ENCODE measurements around the gene ZFPL1. TPM values are rescaled to one million over a fixed set of nuclear protein-coding genes. Genes with fewer than 3 reads are reported as not detected.

Gene ZFPL1
- total and polyA plus RNA-seq, 10 of the 15 experiments (the other 5 are each of a cell fraction or from before 2014, with no cell fraction given): 2.2 to 37.8 (median 27.0) TPM

GRCh38 chr11:65053827-65054508, 30.1 kb upstream of the ZFPL1 start (continued):
- TF ChIP-seq HSF1 (IDR thresholded peaks at IDR 0.05; ENCODE audit: low read depth, low read length) (no peak), LARP7 (IDR thresholded peaks at IDR 0.05) (no peak), IKZF1 (conservative IDR thresholded peaks at IDR 0.05) (peak; percentile 47; the same call in 1 of the 2 replicates), HDGF (IDR thresholded peaks at IDR 0.05) (0 out of 2 replicates have a peak, but pooled peaks have one; percentile 29), NR2C2 (IDR thresholded peaks at IDR 0.05; ENCODE audit: borderline replicate concordance, control insufficient read depth, insufficient read length, low read depth) (no peak), BCLAF1 (IDR thresholded peaks at IDR 0.05) (no peak), NFYA (IDR thresholded peaks at IDR 0.05; ENCODE audit: borderline replicate concordance, low read depth, low read length) (no peak), FOXK2 (IDR thresholded peaks at IDR 0.05) (no peak), TCF12 (IDR thresholded peaks at IDR 0.05; ENCODE audit: low read depth, low read length) (peak; percentile 24; the same call in 1 of the 2 replicates), CEBPZ (IDR thresholded peaks at IDR 0.05; ENCODE audit: low read depth, low read length) (no peak), MLLT1 (IDR thresholded peaks at IDR 0.05) (no peak), PAX8 (IDR thresholded peaks at IDR 0.05) (no peak), IRF3 (IDR thresholded peaks at IDR 0.05) (no peak), PML (IDR thresholded peaks at IDR 0.05; ENCODE audit: low read length) (no peak), TCF3 (IDR thresholded peaks at IDR 0.05; ENCODE audit: borderline replicate concordance, insufficient read depth, low read depth, low read length) (0 out of 2 replicates have a peak, but pooled peaks have one; percentile 52), ZNF207 (IDR thresholded peaks at IDR 0.05; ENCODE audit: borderline replicate concordance) (no peak)

Measured in GM12878 (cell line).